MCF 10A (cell line): Measurements from ENCODE around the gene C19orf33. TPM values are rescaled to one million over a fixed set of nuclear protein-coding genes. Genes with fewer than 3 reads are reported as not detected.

ENCODE experiments used
- BruUV-seq: library from RNA; stranded (reverse); fragments of 400-500 nt; replicated peaks from 2 replicates; lab custom pipeline; 2021; lab: Mats Ljungman, UMichigan
- CTCF ChIA-PET: fragments of 300-600 bp; sonication (Branson Sonifier 250); formaldehyde crosslinking; extraction: SDS; loops from one replicate; lab custom pipeline; 2021; ENCODE audit warnings: antibody characterized with exemption, inconsistent platforms; lab: Yijun Ruan, JAX
- POLR2A ChIA-PET: fragments of 300-600, 350-650 bp; sonication (Branson Sonifier 250); formaldehyde crosslinking; extraction: SDS; loops from one replicate; lab custom pipeline; 2020; ENCODE audit warnings: antibody characterized with exemption, inconsistent platforms; lab: Yijun Ruan, JAX
- DNase-seq: peaks from one replicate; pipeline ENCODE4 v3.0.0-alpha.2; 2018; ENCODE audit not compliant: unreplicated experiment
- H3K27ac Mint-ChIP-seq: one replicate; pipeline ENCODE4 v1.8.0; 2022; ENCODE audit warnings: mild to moderate bottlenecking, low read depth, mixed read lengths; ENCODE audit not compliant: unreplicated experiment
- H3K27me3 Mint-ChIP-seq: one replicate; pipeline ENCODE4 v1.8.0; 2022; ENCODE audit warnings: mixed read lengths; ENCODE audit not compliant: insufficient read depth, unreplicated experiment
- H3K36me3 Mint-ChIP-seq: one replicate; pipeline ENCODE4 v1.8.0; 2022; ENCODE audit warnings: mild to moderate bottlenecking, moderate library complexity, mixed read lengths; ENCODE audit not compliant: insufficient read depth, unreplicated experiment
- H3K4me1 Mint-ChIP-seq: one replicate; pipeline ENCODE4 v1.8.0; 2022; ENCODE audit warnings: mixed read lengths; ENCODE audit not compliant: insufficient read depth, unreplicated experiment
- H3K4me3 Mint-ChIP-seq: one replicate; pipeline ENCODE4 v1.8.0; 2022; ENCODE audit warnings: mild to moderate bottlenecking, moderate library complexity, mixed read lengths; ENCODE audit not compliant: unreplicated experiment
- H3K9me3 Mint-ChIP-seq: one replicate; pipeline ENCODE4 v1.8.0; 2022; ENCODE audit warnings: mixed read lengths; ENCODE audit not compliant: unreplicated experiment
- intact Hi-C: fragments of 100-400 bp; cut with micrococcal nuclease; formaldehyde crosslinking; loops from 2 replicates; pipeline ENCODE4 v1.14.1; 2022
- total RNA-seq: library from RNA; stranded (reverse); gene quantifications from 2 replicates; pipeline ENCODE4 v1.2.3, GENCODE V29; 2022
- TF ChIP-seq, protein P1 (sequence below): fragments of 200-600 bp; IDR thresholded peaks from one replicate; pipeline ENCODE4 v1.8.0; 2022; ENCODE audit warnings: antibody characterized with exemption, mild to moderate bottlenecking; ENCODE audit not compliant: unreplicated experiment

C19orf33 gene
- total RNA-seq, 1 experiment from 2014 or later, result 343 TPM

DNA sequence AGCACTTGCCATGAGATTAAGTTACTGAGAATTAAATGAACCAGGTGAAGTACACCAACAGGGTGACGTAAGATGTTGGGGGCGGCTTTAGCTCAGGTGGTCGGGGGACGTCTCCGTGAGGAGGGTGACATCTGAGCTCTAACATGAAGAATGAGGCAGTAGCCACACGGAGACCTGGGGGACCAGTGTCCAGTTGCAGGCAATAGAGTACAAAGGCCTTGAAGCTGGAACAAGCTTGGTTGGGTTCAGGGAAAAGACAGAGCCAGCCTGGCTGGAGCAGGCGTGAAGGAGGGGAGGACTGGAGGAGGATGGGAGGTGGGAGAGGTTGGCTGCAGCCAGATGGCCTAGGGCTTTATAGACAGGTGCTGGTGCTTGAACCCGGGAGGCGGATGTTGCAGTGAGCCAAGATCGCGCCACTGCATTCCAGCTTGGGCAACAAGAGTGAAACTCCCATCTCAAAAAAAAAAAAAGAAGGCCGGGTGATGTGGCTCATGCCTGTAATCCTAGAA is 38.1 kb upstream of the C19orf33 start:
- ChIA-PET POLR2A (interaction anchor here (0.9 to 5.8 kb wide), 20 partner anchors 10 to 1273 kb away, joined by 3 to 82 read pairs (median 6); partner anchors contain the start of genes ACTN4, CATSPERG, KCNK6 and PSMD8), CTCF (interaction anchor here (0.6 to 2.4 kb wide), 13 partner anchors 11 to 373 kb away, joined by 3 to 28 read pairs (median 3); partner anchors contain the start of genes CATSPERG and SIPA1L3)
- Mint-ChIP-seq H3K36me3 (peaks cover 12% of the 10 kb centered on the region), H3K4me3 (peak overlapping the region; percentile 78), H3K9me3 (no peaks in the 10 kb centered on the region), H3K27me3 (no peaks in the 10 kb centered on the region), H3K4me1 (peaks cover 39% of the 10 kb centered on the region), H3K27ac (peak overlapping the region; percentile 89)
- TF ChIP-seq, protein P1, sequence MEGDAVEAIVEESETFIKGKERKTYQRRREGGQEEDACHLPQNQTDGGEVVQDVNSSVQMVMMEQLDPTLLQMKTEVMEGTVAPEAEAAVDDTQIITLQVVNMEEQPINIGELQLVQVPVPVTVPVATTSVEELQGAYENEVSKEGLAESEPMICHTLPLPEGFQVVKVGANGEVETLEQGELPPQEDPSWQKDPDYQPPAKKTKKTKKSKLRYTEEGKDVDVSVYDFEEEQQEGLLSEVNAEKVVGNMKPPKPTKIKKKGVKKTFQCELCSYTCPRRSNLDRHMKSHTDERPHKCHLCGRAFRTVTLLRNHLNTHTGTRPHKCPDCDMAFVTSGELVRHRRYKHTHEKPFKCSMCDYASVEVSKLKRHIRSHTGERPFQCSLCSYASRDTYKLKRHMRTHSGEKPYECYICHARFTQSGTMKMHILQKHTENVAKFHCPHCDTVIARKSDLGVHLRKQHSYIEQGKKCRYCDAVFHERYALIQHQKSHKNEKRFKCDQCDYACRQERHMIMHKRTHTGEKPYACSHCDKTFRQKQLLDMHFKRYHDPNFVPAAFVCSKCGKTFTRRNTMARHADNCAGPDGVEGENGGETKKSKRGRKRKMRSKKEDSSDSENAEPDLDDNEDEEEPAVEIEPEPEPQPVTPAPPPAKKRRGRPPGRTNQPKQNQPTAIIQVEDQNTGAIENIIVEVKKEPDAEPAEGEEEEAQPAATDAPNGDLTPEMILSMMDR, result no peak
- intact Hi-C loops, result no loop called here
- peak; percentile 76 for DNase-seq
- no TSS peak for BruUV-seq

DNA sequence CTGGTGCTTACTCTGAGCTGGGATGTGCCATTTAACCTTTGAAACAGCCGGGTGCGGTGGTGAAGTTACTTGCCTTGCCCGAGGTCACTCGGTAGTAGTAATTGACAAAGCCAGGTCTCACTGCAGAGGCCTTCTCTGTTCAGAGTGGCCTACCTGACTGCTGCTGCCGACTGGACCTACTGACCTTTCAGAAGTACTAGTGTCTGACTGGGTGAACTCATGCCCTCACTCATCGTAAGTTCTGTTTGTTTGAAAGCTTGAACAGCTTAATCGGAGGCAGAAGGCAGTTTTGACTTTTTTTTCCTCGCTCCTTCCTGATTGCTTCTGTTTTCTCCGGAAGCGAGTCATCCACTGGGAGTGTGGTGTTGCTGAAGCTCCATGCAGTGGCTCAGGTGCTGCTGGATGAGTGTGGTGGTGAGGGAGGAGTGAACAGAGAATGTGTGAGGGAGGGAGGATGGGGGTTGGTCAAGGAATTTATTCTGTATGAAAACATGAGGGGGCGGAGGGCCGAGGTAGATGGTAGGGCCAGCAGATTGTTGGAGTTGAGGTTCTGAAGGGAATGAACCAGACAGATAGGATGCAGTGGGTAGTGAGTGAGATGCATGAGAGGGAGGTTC is 37.0 kb upstream of the C19orf33 start:
- peak; percentile 67 for DNase-seq
- TF ChIP-seq, protein P1, result no peak
- TSS peak; percentile 68 for BruUV-seq
- H3K27me3 Mint-ChIP-seq, result no peaks in the 10 kb centered on the region
- ChIA-PET CTCF (interaction anchor here (0.5 to 2.4 kb wide), 7 partner anchors 12 to 365 kb away, joined by 3 to 28 read pairs (median 4); partner anchors contain the start of gene CATSPERG), POLR2A (interaction anchor here (0.6 to 5.8 kb wide), 15 partner anchors 9 to 1810 kb away, joined by 3 to 82 read pairs (median 5); partner anchors contain the start of genes CATSPERG, KCNK6, PSMD8 and RPS16)
- peak overlapping the region; percentile 89 for H3K27ac Mint-ChIP-seq
- peaks cover 12% of the 10 kb centered on the region for H3K36me3 Mint-ChIP-seq
- intact Hi-C loops, result no loop called here
- H3K4me1 Mint-ChIP-seq, result peaks cover 39% of the 10 kb centered on the region
- peak overlapping the region; percentile 78 for H3K4me3 Mint-ChIP-seq
- no peaks in the 10 kb centered on the region for H3K9me3 Mint-ChIP-seq

DNA sequence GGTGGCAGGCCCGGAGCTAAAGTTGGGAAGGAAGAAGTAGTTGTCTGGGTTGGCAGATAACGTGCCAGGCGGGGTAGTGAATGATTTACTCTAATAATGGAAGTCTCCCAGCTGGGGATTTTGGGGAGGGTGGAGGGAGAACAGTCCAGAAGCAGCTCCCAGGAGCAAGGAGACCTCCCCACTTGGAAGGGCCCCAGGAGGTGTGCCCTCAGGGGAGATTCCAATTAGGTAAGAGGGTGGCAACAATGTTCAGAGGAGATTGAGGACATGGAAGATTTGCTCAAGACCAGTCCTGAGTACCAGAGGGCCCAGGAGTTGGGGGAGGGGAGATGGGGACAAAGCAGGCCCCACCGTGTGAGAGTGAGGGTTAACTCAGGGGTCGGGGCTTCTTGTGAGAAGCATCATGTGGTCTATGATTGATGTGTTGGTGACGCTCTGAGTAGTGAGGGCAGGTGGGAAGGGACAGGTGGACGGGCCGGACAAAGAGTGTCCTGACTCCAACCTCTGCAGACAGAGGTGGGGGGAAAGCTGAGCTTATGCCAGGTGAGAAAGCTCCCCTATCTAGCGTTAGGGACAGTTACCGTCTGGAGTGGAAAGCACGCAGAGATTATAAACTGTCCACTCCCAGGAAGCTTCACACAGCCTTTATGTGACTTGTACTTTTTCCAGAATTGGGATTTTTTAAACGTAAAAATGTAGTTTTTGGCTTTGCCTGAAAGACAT is 36.1 kb upstream of the C19orf33 start:
- TF ChIP-seq, protein P1, result no peak
- intact Hi-C loops, result no loop called here
- Mint-ChIP-seq H3K4me3 (peak overlapping the region; percentile 78), H3K36me3 (peaks cover 12% of the 10 kb centered on the region), H3K27me3 (no peaks in the 10 kb centered on the region), H3K4me1 (peaks cover 39% of the 10 kb centered on the region), H3K27ac (peak overlapping the region; percentile 89), H3K9me3 (no peaks in the 10 kb centered on the region)
- ChIA-PET POLR2A (interaction anchor here (0.8 to 5.8 kb wide), 7 partner anchors 8 to 107 kb away, joined by 3 to 82 read pairs (median 43); partner anchors contain the start of genes CATSPERG, KCNK6 and PSMD8), CTCF (interaction anchor here (0.6 to 2.4 kb wide), 4 partner anchors 13 to 365 kb away, joined by 3 to 7 read pairs (median 4); partner anchors contain the start of gene CATSPERG)
- DNase-seq, result peak; percentile 58
- no TSS peak for BruUV-seq
